HG03342 (cell line): ENCODE results near the gene SUGCT.

ENCODE experiments used
- ATAC-seq: cut with Tn5 transposase; IDR thresholded peaks from one replicate; pipeline ENCODE4 v1.9.1; 2021; ENCODE audit warnings: mild to moderate bottlenecking, moderate library complexity; ENCODE audit not compliant: unreplicated experiment

Gene SUGCT

DNA sequence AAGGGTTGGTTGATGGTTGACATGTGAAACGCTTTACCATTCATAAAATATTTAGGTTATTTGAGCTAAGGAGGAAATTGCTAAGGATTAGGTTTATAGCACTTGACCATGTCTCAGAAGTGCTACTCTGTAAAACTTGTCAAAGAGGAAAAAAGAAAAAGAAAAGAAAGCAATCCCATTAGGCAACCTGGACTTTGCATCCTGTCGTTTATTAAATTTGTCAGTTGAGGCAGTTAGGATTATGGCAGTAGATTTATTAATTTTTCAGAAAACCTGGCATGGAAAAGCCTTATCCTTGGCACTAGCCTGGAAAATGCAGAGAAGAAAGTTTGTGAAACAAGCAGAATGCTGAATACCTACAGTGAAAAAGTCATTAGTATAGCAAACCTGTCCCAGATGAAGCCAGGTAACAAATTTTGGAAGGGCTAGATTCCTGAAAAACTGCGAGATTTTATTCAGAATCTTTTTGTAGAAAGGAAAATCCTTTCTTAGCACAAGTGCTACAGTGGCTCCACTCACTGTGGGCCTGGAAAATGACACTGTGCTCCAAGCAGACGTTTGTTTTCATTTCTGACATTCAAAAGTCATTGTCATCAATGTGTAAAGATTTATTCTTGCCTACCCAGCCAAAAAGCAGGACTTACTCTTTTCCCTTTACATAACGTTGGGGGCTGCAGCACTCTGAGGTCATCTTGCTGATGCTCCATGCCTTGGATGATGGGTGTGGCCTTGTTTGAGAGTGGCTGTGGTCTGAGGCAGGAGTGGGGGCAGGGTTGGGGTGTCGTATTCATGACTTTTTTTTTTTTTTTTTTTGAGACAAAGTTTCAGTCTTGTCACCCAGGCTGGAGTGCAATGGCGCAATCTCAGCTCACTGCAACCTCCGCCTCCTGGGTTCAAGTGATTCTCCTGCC lies 664.9 kb downstream of the SUGCT start:
- ATAC-seq: no peak

DNA sequence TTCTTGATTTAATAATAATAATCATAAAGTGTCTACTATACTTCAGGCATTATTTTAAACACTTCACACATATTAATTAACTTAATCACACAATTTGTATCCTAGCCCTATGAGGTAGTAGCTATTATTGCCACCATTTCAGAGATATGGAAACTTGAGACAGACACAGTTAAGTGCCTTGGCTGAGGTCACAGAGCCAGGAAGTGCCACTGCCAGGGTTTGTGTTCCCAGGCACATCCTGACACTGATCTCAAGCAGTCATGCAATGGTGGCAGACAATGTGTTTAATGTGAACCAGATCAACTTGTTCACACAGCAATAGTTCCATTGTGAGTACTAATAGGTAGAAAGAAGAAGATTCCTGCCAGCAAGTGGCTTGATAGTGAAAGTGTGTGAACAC lies 666.0 kb downstream of the SUGCT start:
- no peak for ATAC-seq

DNA sequence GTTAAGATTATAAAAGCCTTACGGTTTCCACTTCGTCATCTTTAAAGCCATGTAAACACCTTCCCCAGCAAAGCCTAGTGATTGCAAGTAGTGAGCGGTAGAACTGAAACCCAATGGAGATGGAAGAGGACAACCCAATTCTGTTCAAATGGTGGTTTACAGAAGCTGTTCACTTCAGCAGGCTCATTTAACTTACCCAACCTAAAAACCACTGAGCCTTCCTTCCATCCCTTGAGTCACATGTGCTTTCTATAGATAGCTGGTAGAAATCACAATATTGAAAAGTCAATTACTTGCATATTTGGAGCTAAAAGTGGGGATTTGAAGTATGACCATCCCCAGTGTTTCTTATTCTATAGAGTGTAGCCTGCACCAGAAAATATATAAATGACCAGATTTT lies 667.7 kb downstream of the SUGCT start:
- no peak for ATAC-seq

DNA sequence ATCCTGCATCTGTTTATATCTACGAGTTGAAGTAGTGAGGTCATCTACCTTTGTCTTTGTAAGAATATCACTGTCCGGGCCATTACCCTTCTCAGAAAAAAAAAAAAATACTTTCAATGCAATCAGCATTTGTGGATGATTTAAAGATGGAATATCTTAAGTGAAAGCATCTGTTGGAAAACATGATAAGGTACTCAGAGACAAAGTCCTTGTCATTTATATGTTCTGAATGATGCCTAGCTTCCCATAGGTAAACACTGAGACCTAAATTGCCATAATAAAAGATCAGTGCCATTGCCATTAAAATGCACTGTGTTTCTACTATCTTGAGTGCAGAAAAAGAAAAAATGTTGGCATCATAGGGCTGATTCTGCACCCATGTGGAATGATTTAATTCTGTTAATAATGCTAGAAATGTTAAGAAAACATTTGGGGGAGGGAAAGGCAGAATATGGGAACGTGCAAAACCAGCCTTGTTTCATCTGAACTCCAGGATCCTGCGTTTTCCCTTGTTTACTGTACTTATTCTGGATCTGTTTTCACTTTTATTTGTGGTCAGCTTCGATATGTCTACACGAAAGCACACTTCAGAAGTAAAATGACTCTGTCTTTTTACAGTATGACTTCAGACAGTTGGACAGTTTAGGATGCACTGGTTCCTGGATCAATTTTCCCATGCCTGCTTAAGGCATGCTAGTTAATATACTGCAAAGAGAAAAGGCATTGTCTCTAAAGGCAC lies 669.8 kb downstream of the SUGCT start:
- no peak for ATAC-seq

DNA sequence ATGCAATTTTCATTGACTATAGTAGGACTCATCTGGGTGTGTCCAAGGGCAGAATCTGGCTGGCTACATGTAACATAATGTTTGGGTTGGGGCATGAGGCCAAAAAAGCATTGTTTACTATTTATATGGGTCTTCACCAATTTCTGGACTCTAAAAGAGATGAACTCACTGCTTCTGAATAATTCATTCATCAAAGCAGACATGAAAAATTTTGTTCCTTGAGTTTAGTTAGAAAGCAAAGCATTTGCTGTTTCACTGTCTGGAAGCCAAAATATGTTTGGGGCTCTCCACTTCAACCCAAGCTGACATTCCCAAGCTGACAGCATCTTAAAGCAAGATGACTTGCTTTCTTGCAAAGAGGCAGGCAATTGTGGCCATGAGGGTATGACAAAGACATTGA lies 670.6 kb downstream of the SUGCT start:
- no peak for ATAC-seq

DNA sequence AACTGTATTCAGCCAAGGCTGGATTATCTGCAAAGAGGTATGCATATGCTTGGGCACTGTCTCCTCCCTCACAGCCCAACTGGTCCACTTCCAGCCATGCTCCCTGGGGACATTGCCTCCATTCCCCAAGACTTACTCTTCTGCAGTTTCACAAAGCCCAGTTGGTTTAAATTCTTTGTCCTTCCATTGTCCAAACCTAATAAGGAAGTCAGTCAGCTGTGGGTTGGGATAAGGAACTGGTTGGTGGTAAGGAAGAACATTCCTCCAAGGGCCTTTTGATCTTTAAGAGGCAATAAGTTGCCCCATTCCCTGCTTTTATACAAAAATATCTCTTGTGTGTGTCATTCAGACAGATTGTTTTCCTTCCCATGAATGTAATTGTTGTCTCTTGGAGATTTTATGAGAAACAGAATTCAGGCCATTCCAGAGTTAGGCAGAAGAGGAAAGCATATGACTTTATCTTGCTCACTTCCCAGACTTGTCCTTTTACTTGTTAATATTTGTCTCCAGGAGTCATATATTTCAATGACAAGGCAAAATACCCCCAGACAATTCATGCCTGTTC lies 673.7 kb downstream of the SUGCT start:
- no peak for ATAC-seq

DNA sequence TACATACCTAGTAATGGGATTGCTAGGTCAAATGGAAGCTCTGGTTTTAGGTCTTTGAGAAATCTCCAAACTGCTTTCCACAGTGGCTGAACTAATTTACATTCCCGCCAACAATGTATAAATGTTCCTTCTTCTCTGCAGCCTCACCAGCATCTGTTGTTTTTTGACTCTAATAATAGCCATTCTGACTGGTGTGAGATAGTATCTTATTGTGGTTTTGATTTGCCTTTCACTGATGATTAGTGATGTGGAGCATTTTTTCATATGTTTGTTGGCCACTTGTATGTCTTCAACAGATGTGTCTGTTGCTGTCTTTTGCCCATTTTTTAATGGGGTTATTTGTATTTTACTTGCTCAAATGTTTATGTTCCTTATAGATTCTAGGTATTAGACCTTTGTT lies 675.5 kb downstream of the SUGCT start:
- no peak for ATAC-seq

DNA sequence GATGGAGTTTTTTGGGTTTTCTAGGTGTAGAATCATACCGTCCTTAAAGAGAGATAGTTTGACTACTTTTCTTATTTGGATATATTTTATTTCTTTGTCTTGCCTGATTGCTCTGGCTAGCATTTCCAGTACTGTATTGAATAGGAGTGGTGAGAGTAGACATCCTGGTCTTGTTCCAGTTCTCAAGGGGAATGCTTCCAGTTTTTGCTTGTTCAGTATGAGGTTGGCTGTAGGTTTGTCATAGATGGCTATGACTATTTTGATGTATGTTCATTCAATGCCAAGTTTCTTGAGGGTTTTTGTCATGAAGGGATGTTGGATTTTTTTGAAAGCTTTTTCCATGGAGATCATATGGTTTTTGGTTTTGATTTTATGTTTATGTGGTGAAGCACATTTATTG lies 676.9 kb downstream of the SUGCT start:
- ATAC-seq: no peak

DNA sequence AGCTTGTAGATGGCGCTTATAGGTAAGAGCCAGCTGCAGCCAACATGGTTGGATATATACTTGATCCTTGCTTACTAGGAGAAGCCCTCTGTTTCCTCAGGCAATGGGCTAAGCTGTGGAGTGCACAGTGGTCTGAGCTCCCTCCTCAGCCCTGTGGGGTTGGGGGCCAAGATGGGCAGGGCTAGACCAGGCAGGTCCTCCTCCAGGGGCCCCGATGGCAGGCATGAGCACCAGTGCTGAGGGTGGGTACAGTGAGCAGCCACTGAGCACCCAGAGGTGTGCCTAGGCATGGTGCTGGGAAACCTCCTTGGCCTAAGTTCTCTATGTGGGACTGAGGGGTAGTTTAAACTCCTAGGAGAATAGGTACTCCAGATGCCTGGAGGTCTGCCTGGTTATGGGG lies 680.2 kb downstream of the SUGCT start:
- ATAC-seq: no peak

DNA sequence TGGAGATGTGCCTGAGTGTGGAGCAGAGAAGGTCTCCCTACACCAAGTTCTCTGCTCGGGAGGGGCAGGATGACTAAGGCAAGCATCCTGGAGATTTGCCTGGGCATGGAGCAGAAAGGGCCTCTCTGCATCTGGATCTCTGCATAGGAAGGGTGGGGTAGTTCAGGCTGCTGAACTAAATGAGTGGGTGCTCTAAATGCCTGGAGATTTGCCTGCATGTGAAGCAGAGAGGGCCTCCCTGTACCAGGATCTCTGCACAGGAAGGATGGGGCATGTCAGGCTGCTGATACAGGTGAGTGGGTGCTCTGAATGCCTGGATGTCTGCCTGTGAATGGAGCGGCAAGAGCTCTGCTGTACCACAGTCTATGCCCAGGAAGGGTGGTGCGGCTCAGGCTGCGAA lies 680.7 kb downstream of the SUGCT start:
- ATAC-seq: no peak

DNA sequence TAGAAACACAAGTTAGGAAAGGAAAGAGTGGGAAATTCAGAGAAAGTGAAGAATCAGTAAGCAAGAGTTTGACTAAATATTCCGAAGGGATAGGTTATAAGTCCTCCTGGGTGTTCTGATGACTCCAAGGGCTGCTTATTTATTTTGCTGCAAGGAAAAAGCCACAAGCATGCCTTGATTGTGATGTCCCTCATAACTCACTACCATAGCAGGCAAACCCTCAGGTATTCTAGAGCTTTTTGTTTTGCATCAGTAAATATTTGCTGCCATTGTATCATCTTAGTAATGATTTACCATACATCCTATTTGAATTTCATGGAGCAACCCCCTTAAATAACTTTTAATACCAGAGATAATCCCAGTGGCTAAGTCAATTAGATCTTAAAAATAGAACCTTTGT lies 688.1 kb downstream of the SUGCT start:
- no peak for ATAC-seq

DNA sequence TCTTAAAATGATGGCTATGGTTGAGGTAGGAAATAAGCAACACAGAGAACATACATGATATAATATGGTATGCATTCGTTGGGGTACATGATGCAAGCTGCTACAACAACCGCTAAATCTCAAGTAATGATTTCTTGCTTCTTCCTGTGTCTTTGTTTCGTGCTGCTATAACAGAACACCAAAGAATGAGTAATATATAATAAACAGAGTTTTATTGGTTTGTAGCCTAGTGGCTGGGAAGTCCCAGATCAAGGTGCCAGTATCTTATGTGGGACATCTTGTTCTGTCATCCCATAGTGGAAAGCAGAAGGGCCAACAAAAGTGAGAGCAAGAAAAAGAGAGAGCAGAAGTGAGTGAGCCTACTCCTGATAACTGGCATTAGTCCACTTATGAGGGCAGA lies 689.7 kb downstream of the SUGCT start:
- ATAC-seq: no peak

DNA sequence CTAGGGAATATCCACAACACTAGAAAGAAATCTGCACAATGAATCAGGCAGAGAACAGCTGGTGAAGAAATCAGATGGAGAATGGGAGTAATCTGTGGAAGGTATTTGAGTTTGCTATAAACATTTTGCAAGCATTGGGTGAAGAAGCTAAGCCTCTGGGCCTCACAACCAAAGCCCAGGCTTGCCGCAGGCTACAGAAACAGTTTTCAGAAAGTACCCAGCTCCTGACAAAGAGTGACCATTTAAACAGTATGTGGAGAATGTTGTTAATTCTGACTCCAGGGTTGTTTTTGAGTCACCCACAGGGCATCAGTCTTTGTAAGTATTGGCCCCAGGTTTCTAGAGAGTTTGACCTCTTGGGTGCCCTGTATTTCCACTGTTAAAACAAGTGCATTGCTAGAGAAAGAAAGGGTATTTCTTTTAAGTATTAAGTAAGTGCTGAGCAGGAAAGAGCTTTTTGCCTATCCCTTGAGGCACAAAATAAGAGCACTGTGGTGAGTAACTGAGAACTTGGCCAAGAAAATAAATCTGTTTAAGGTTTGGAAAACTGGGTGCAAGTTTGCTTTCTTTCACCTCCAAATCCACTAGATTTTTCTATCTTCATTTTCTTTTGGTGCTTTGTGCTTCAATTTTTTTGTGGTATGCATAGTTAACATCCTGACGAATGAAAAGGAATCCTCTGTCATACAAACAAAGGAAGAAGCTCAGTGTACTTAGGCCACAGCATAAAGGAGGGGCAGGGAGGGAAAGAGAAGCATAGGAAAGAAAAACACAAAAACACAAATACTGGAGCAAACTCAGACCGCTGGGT lies 691.8 kb downstream of the SUGCT start:
- no peak for ATAC-seq

DNA sequence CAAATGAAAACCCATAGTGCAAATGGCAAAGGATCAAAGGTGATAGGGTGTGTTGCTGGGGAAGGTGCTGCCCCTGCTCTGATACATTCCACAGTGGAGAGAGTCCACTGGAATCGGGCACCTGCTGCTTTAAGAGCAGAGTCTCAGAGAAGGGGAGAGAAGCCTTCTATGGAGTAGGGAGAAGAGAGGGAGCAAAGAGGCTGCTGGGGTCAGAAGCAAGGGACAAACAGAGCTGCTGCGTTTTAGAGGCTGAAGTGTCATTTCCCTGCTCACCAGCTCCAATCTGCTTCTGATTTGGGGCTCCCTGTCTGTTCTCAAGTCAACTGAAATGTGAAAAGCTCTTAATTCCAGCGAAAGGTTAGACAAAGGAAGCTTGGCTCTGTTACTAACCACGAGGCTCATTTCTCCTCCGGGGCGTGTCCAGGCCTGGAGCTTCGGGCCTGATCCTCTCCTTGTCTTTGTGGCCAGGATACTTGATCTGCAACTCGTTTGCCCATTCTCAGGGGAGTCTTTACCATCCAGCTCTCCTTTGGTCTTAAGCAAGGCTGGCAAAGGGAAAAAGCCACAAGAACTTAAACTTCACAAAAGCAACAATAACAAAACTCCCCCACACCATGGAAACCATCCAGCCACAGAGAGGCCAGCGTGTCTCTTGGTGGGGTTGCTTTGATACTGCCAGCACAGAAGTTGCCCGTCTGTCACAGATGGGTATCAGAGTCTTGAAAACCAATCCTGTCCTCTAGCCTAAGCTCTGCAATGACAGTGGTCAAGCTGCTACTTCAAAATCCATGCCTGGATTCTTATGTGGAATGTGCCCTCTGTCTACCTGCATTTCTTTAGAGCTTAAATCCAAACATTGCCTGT lies 692.6 kb downstream of the SUGCT start:
- ATAC-seq: no peak

DNA sequence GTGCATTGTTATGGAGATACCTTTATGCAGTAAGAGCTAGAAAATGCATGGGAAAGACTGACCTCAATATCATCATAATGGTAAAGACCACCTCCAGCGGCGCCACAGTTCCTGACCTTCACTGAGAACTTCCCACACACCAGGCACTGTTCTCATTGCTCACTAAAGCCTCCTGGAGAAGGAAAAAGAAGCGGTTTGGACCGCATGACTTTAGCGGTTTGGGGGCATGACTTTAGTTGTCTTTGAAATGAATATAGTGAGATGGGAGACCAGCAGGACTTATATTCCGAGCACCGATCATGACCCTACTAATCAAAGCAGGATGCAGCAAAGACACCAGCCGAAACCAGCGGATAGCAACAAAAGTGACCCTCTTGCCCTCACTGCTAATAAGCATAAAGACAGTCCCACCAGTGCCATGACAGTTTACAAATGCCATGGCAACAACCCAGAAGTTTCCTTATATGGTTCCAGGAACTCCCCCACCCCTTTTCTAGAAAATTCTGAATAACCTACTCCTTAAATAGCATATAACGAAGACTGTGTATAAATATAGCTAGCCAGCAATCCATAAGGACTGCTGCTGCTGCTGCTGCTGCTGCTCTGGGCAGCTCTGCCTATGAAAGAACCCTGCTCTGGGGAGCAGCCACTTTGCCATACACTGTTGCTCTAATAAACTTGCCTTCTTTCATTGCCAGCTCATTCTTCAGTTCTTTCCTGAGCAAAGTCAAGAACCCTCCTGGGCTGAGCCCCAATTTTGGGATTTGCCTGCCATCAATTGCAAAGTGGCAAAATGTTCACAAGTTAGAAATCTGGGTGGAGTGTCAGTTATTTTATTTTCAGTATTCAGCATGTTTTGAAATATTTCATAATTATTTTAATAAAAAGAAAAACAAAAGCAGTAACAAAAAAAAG lies 694.1 kb downstream of the SUGCT start:
- no peak for ATAC-seq

DNA sequence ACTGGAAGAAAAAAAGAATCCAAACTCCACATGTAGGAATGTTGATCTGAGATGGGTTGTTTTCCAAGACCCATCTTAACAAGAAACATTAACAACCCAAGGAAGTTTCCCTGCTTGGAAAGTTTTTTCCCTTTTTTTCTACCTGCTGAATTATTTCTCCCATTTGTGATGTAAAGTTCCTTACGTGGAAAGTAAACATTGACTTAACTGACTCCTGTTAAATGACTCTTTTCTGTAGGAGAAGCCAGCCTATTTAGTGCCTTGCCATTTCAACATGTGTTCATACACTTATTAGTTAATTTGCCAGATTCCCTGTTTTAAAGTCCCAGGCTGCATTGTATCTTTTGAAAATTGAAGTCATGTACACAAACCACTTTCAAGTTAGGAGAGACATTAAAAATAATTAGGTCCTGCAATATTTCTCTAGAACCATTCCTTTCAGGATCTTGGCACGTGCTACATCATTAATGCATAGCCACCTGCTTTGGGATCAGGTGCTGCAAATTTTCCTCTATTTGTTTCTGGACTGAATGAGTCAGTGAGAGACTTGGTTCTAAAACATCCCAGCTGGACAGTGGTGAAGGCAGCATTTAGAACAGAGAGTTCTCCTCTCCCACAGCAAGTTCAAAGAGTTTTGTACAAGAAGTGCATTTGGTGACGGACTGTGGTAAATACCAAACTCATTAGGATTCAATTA lies 698.5 kb downstream of the SUGCT start:
- ATAC-seq: no peak

DNA sequence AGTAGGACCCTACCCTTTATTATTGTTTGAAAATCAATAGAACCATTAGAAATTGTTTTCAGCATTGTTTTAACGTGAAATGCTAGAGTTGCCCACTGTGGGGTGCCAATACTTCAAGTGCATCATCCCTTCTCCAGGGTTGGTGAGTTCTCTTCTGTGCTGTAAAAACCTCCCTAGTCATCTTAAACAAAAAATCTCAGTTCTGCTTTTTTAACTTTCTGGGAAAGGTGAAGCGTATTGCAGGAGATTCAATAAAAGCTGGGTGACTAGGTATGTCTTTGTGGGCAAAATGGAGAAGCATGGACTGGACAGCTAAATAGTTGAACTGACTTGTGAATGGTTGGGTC lies 699.1 kb downstream of the SUGCT start:
- ATAC-seq: no peak

DNA sequence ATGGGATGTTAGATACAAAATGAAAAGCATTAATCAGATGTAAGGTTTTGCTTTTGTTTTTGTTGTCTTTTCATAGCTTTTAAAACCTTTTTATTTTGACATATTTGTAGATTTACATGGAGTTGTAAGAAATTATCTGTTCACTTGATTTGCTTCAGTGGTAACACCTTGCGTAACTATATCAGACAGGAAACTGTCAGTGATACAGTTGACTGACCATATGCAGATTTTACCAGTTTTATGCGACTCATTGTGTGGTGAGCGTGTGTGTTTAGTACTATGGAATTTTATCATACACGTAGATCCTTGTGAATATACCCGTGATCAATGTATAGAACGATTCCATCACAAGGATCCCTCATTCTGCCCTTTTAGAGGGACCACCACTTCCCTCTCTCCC lies 701.4 kb downstream of the SUGCT start:
- no peak for ATAC-seq

DNA sequence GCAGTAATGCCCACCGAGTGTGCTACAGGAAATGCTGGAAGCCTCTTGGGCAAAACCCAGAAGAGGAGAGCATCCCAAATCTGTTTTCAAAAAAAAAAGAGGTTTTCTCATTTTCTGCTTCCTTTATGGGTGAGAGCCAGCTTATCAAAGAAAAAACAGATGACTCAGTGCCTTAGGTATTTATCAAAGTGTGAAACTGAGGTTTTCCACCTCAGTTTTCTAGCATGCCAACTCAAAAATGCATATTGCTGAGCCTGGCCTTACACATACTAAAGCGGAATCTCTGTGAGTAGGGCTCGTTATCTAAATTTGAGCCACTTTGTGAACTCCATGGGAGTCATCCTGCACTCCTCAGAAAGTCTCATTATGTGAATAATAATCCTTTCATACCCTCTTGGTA lies 705.1 kb downstream of the SUGCT start:
- no peak for ATAC-seq
